Neural progenitor cell (in vitro differentiated cells): ENCODE results near the gene PLEKHG5. TPM values are rescaled to one million over a fixed set of nuclear protein-coding genes. Genes with fewer than 3 reads are reported as not detected.

Experiments used
- DNase-seq: peaks from one replicate; pipeline ENCODE4 v3.0.0-alpha.2; 2016; ENCODE audit warnings: low spot score
- H2AFZ ChIP-seq: fragments of 200-600 bp; sonication (generic); replicated peaks from 2 replicates; pipeline ENCODE4 v1.6.1; 2016; ENCODE audit warnings: antibody characterized with exemption
- H3F3A ChIP-seq: fragments of 200-600 bp; sonication (generic); 2 replicates; pipeline ENCODE4 v1.6.1; 2016; ENCODE audit warnings: antibody characterized with exemption, low read depth
- H3K27ac ChIP-seq: fragments of 200-600 bp; sonication (generic); 2 replicates; pipeline ENCODE4 v1.5.1; 2016; ENCODE audit warnings: mild to moderate bottlenecking
- H3K27me3 ChIP-seq: fragments of 200-600 bp; sonication (generic); 2 replicates; pipeline ENCODE4 v1.6.1; 2016; ENCODE audit warnings: mild to moderate bottlenecking, moderate library complexity
- H3K36me3 ChIP-seq: fragments of 200-600 bp; sonication (generic); 2 replicates; pipeline ENCODE4 v1.5.1; 2016
- H3K4me1 ChIP-seq: fragments of 200-600 bp; sonication (generic); 2 replicates; pipeline ENCODE4 v1.6.1; 2016; ENCODE audit warnings: mixed run types
- H3K4me2 ChIP-seq: fragments of 200-600 bp; sonication (generic); 2 replicates; pipeline ENCODE4 v1.6.1; 2016
- H3K4me3 ChIP-seq: fragments of 200-600 bp; sonication (generic); 2 replicates; pipeline ENCODE4 v1.5.1; 2016
- H3K79me2 ChIP-seq: fragments of 200-600 bp; sonication (generic); 2 replicates; pipeline ENCODE4 v1.6.1; 2016; ENCODE audit warnings: low read depth
- H3K9ac ChIP-seq: fragments of 200-600 bp; sonication (generic); 2 replicates; pipeline ENCODE4 v1.6.1; 2016
- H3K9me3 ChIP-seq: fragments of 200-600 bp; sonication (generic); 2 replicates; pipeline ENCODE4 v1.5.1; 2016; ENCODE audit warnings: low read depth
- H4K20me1 ChIP-seq: fragments of 200-600 bp; sonication (generic); 2 replicates; pipeline ENCODE4 v1.6.1; 2016; ENCODE audit warnings: low read depth
- H3K27ac Mint-ChIP-seq: 3 replicates; pipeline ENCODE4 v1.8.0; 2021; ENCODE audit warnings: mixed read lengths
- H3K27me3 Mint-ChIP-seq: 2 replicates; pipeline ENCODE4 v1.8.0; 2022; ENCODE audit warnings: low read depth, mild to moderate bottlenecking, inconsistent platforms, moderate library complexity, mixed read lengths; ENCODE audit not compliant: insufficient read depth
- H3K36me3 Mint-ChIP-seq: 3 replicates; pipeline ENCODE4 v1.8.0; 2021; ENCODE audit warnings: mixed read lengths
- H3K4me1 Mint-ChIP-seq: 3 replicates; pipeline ENCODE4 v1.8.0; 2021; ENCODE audit warnings: mixed read lengths
- H3K4me3 Mint-ChIP-seq: 3 replicates; pipeline ENCODE4 v1.8.0; 2021; ENCODE audit warnings: mild to moderate bottlenecking, moderate library complexity, mixed read lengths
- H3K9me3 Mint-ChIP-seq: 3 replicates; pipeline ENCODE4 v1.8.0; 2020; ENCODE audit warnings: mixed read lengths
- EZH2 ChIP-seq: fragments of 200-600 bp; sonication (generic); IDR thresholded peaks from 2 replicates; pipeline ENCODE4 v1.6.1; 2017; ENCODE audit warnings: antibody characterized with exemption, mild to moderate bottlenecking, moderate library complexity
- EZH2phosphoT487 ChIP-seq: fragments of 200-600 bp; sonication (generic); IDR thresholded peaks from 2 replicates; pipeline ENCODE4 v1.6.1; 2017; ENCODE audit warnings: antibody characterized with exemption
- total RNA-seq: library from RNA; depleted of rRNA; stranded (reverse); fragments of >200 nt; gene quantifications from 2 replicates; pipeline ENCODE4 v1.2.3, GENCODE V29; 2015; ENCODE audit warnings: low replicate concordance
- TF ChIP-seq, protein P1 (sequence below): fragments of 200-600 bp; sonication (generic); IDR thresholded peaks from 2 replicates; pipeline ENCODE4 v1.5.1; 2017; ENCODE audit warnings: antibody characterized with exemption, mild to moderate bottlenecking

Gene PLEKHG5
- total RNA-seq, 1 donor from 2014 or later, result 7.4 TPM

DNA sequence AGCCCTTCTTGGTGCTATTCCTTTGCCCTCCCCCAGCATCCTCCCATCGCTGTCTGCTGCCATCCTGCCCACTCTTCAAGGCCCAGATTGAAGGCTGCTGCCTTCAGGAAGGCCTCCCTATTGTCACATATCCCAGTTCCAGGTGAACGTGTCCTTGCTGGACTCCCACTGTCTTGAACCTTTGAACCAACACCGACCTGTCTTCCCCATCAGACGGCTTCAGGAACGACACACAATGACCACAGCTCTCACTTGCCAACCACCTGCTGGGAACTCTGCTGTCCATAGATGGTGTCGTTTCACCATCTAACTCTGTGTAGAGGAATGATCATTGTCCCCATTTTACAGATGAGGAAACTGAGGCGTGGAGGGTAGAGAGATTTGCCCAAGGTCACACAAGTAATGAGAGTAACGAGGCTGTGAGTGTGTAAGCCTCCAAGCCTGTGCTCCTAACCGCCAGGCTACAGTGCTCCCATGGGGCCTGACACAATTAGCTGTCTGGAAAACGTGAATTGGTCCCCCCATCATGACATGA lies 9.9 kb upstream of the PLEKHG5 start:
- H3K27me3 ChIP-seq, result peaks cover 28% of the 10 kb centered on the region
- peaks cover 14% of the 10 kb centered on the region for H3F3A ChIP-seq
- no peaks in the 10 kb centered on the region for H3K36me3 Mint-ChIP-seq
- peaks cover 22% of the 10 kb centered on the region for H3K4me1 ChIP-seq
- H3K79me2 ChIP-seq, result no peaks in the 10 kb centered on the region
- peaks cover 6% of the 10 kb centered on the region for H4K20me1 ChIP-seq
- H3K4me3 Mint-ChIP-seq, result peak overlapping the region; percentile 40
- no peak overlapping the region for H3K4me3 ChIP-seq
- H3K36me3 ChIP-seq, result no peaks in the 10 kb centered on the region
- no peak for DNase-seq
- no peaks in the 10 kb centered on the region for H3K9me3 ChIP-seq
- H3K27ac ChIP-seq, result no peak overlapping the region
- no peak overlapping the region for H3K4me2 ChIP-seq
- no peak for TF ChIP-seq EZH2
- TF ChIP-seq, protein P1, sequence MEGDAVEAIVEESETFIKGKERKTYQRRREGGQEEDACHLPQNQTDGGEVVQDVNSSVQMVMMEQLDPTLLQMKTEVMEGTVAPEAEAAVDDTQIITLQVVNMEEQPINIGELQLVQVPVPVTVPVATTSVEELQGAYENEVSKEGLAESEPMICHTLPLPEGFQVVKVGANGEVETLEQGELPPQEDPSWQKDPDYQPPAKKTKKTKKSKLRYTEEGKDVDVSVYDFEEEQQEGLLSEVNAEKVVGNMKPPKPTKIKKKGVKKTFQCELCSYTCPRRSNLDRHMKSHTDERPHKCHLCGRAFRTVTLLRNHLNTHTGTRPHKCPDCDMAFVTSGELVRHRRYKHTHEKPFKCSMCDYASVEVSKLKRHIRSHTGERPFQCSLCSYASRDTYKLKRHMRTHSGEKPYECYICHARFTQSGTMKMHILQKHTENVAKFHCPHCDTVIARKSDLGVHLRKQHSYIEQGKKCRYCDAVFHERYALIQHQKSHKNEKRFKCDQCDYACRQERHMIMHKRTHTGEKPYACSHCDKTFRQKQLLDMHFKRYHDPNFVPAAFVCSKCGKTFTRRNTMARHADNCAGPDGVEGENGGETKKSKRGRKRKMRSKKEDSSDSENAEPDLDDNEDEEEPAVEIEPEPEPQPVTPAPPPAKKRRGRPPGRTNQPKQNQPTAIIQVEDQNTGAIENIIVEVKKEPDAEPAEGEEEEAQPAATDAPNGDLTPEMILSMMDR, result no peak
- TF ChIP-seq EZH2phosphoT487, result no peak
- no peak overlapping the region for H2AFZ ChIP-seq
- H3K9me3 Mint-ChIP-seq, result no peaks in the 10 kb centered on the region
- H3K4me1 Mint-ChIP-seq, result peaks cover 33% of the 10 kb centered on the region
- H3K27ac Mint-ChIP-seq, result no peak overlapping the region
- no peak overlapping the region for H3K9ac ChIP-seq
- peaks cover 11% of the 10 kb centered on the region for H3K27me3 Mint-ChIP-seq

- H3K27ac Mint-ChIP-seq, result no peak overlapping the region
- H3K4me1 Mint-ChIP-seq, result peaks cover 35% of the 10 kb centered on the region
- peaks cover 13% of the 10 kb centered on the region for H4K20me1 ChIP-seq
These were observed 9.2 kb upstream of the PLEKHG5 start for GRCh38 chr1:6500544-6501278.

DNA sequence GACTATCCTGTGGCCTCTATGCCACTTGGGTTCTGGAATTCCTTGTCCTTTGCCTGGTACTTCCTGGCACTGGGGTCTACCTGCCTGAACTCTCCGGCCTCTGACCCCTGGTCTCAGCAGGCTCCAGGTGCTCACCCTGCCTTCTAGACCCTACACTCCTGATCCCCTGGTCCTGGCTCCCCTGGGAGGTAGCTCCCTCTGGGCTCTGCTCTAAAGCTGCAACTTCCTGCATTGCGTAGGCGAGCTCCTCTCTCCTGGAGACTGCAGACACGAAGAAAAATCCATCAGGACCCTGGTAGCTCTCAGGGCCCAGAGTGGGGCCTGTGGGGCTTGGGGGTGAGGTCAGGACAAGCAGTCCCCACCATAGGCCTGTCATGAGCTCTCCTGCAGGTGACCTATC lies 7.8 kb upstream of the PLEKHG5 start:
- peaks cover 9% of the 10 kb centered on the region for H3K27me3 Mint-ChIP-seq
- no peak overlapping the region for H3K9ac ChIP-seq
- H3K27ac ChIP-seq, result no peak overlapping the region

More at GRCh38 chr1:6500544-6501278, 9.2 kb upstream of the PLEKHG5 start:
- Mint-ChIP-seq H3K27me3 (peaks cover 11% of the 10 kb centered on the region), H3K9me3 (no peaks in the 10 kb centered on the region), H3K4me3 (no peak overlapping the region), H3K36me3 (no peaks in the 10 kb centered on the region)
- TF ChIP-seq, protein P1, result no peak
- TF ChIP-seq EZH2phosphoT487, result no peak
- TF ChIP-seq EZH2, result no peak
- DNase-seq, result no peak
- H3K36me3 ChIP-seq, result no peaks in the 10 kb centered on the region
- H3K27ac ChIP-seq, result no peak overlapping the region
- H3K79me2 ChIP-seq, result no peaks in the 10 kb centered on the region
- H2AFZ ChIP-seq, result no peak overlapping the region
- H3K4me1 ChIP-seq, result peaks cover 25% of the 10 kb centered on the region
- no peak overlapping the region for H3K4me3 ChIP-seq
- no peaks in the 10 kb centered on the region for H3K9me3 ChIP-seq
- H3K27me3 ChIP-seq, result peaks cover 34% of the 10 kb centered on the region
- H3F3A ChIP-seq, result peaks cover 19% of the 10 kb centered on the region
- H3K4me2 ChIP-seq, result no peak overlapping the region
- no peak overlapping the region for H3K9ac ChIP-seq

More for the DNA sequence above, 7.8 kb upstream of the PLEKHG5 start:
- Histone ChIP-seq H3K27me3 (peaks cover 38% of the 10 kb centered on the region), H4K20me1 (peaks cover 14% of the 10 kb centered on the region), H2AFZ (no peak overlapping the region), H3K9me3 (no peaks in the 10 kb centered on the region), H3K4me2 (no peak overlapping the region), H3K79me2 (no peaks in the 10 kb centered on the region), H3K4me1 (peaks cover 25% of the 10 kb centered on the region), H3K4me3 (no peak overlapping the region), H3F3A (peaks cover 19% of the 10 kb centered on the region), H3K36me3 (no peaks in the 10 kb centered on the region)
- no peaks in the 10 kb centered on the region for H3K9me3 Mint-ChIP-seq
- no peak for DNase-seq
- TF ChIP-seq, protein P1, result no peak
- H3K4me3 Mint-ChIP-seq, result peak overlapping the region; percentile 66
- peaks cover 32% of the 10 kb centered on the region for H3K4me1 Mint-ChIP-seq
- H3K36me3 Mint-ChIP-seq, result no peaks in the 10 kb centered on the region
- no peak overlapping the region for H3K27ac Mint-ChIP-seq
